Erythroblast (primary cell): ENCODE measurements around the gene TPSG1.
"Not testable (repeated sequence)": the region's sequence is repeated elsewhere in the genome, so short reads cannot be mapped to it uniquely, and the experiment has no call there.

Source experiments
- DNase-seq, 2 experiments: peaks; one replicate each; lab custom pipeline; 2025; lab: John Stamatoyannopoulos, UW
- GATA1 ChIP-seq: IDR thresholded peaks from 2 replicates; pipeline ENCODE4 v1.6.1; 2011; ENCODE audit warnings: low read depth, mild to moderate bottlenecking, control low read depth, low read length, moderate library complexity
- POLR2A ChIP-seq: IDR thresholded peaks from 2 replicates; pipeline ENCODE4 v1.6.1; 2011; ENCODE audit warnings: mild to moderate bottlenecking, low read length

The TPSG1 gene

GRCh38 chr16:1225051-1225451 lies at the start of gene TPSG1:
Gene TPSG1, minus strand, starts transcription at chr16:1225268. Its CDS starts 16 bp downstream, at chr16:1225252.
- TF ChIP-seq POLR2A: no peak
- no peak for TF ChIP-seq GATA1
- DNase-seq: no peak

DNA sequence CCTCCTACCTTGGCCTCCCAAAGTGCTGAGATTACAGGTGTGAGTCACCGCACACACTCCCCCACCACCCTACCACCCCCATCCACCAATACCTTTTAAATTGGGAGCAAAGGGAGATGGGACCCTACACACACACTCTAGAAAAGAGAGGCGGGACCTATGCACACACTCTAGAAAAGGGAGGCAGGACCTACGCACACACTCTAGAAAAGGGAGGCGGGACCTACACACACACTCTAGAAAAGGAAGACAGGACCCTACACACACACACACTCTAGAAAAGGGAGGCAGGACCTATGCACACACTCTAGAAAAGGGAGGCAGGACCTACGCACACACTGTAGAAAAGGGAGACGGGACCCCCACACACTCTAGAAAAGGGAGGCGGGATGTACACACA lies 49.7 kb upstream of the TPSG1 start:
- TF ChIP-seq POLR2A: no peak
- peak in 1 of 2 experiments; percentile 43 for DNase-seq

GRCh38 chr16:1273816-1274215 lies 48.7 kb upstream of the TPSG1 start:
- TF ChIP-seq GATA1 (no peak), POLR2A (no peak)
- no peak for DNase-seq

DNA sequence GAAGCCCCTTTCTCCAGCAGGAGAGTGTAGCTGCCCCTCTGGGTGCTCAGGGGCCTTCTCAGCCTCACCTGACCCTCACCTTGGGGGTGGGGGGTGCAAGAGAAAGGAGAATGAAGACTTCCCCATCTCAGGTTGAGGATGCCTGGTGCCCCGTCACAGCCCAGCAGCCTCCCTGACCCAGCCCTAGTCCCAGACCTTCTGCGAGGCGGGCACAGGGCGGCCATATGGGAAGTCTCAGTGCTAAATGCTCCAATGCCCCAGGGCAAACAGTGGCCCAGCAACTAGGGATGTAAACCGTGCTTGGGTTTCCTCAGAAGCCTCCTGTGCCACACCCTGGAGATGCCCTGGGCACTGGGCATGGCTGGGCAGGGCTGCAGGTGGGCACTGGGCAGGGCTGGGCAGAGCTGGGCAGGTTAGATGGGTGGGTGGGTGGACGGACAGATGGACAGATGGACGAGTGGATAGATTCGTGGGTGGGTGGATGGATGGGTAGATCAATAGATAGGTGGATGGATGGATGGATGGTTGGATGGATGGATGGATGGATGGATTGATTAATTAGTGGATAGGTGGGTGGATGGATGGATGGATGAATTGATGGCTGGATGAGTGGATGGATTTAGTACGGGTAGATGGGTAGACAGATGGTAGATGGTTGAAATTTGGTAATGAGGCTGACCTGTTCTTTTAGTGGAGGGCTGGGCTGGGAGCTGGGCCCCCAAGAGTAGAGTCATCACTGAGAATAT lies 47.6 kb upstream of the TPSG1 start:
- DNase-seq: no peak
- TF ChIP-seq POLR2A (no peak), GATA1 (no peak)

DNA sequence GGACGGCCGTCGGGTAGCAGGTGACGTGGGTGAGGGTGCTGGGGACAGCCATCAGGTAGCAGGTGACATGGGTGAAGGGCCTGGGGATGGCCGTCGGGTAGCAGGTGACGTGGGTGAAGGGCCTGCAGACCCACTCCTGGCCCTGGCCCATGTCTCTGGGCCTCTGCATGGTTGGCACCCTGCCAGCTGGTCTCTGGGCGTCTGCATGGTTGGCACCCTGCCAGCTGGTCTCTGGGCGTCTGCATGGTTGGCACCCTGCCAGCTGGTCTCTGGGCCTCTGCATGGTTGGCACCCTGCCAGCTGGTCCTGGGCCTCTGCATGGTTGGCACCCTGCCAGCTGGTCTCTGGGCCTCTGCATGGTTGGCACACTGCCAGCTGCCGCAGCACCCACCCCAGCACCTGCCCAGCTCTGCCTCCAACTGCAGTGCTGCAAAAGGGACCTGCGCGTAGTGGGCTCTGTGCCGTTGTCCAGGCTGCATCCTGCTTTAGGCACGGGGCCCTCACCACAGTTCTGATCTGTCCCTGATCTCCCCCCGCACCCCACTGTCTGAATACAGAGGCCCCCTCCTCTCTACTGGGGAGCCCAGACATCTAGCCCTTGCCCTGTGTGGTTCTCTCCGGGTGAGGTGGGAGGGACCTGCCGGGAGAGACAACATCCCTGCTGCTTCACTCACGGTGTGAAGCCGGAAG lies 46.8 kb upstream of the TPSG1 start:
- DNase-seq: peak; percentile 65 to 76

DNA sequence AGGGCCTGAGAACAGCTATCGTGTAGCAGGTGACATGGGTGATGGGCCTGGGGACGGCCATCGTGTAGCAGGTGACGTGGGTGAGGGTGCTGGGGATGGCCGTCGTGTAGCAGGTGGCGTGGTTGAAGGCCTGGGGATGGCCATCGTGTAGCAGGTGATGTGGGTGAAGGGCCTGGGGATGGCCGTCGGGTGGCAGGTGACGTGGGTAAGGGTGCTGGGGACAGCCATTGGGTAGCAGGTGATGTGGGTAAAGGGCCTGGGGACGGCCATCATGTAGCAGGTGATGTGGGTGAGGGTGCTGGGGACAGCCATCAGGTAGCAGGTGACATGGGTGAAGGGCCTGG lies 46.3 kb upstream of the TPSG1 start:
- no peak for DNase-seq
- no peak for TF ChIP-seq POLR2A
- no peak for TF ChIP-seq GATA1

DNA sequence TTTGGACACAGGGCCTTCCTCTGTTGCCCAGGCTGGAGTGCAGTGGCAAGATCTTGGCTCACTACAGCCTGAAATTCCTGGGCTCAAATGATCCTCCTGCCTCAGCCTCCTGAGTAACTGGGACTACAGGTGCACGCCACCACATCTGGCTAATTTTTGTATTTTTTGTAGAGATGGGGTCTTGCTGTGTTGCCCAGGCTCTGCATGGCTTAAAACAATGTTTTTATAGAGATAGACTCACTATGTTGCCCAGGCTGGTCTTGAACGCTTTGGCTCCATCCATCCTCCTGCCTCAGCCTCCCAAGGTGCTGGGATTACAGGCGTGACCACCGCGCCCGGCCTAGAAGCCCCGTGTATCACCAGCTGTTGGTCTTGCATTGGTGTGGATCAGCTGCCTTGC lies 44.4 kb upstream of the TPSG1 start:
- DNase-seq: not testable (repeated sequence)

GRCh38 chr16:1265826-1266225 lies 40.8 kb upstream of the TPSG1 start:
- no peak for DNase-seq
- TF ChIP-seq POLR2A: no peak
- no peak for TF ChIP-seq GATA1

DNA sequence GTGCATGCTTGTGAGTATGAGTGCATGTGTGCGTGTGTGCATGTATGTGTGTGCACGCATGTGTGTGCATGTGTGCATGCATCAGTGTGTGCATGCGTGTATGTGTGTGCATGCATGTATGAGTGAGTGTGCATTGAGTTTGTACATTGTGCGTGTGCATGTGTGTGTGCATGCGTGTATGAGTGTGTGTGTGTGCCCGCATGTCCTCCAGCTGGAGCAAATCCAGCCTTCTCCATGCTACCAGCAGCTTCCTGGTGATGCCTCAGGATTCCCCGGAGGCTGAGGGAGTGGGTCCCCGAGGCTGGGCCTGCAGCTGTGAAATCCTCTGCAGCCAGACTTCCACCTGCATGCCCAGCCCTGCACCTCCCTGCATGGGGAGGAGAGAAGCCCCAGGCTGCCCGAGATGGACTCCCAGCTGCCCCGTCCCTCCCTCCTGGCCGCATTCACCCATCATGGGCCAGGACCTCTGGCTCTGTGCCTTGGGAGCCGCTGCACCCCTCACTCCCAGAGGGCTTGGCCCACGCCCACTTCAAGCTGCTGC lies 40.1 kb upstream of the TPSG1 start:
- TF ChIP-seq POLR2A: no peak
- no peak for TF ChIP-seq GATA1
- no peak for DNase-seq

GRCh38 chr16:1264345-1265089 lies 39.4 kb upstream of the TPSG1 start:
- TF ChIP-seq GATA1 (no peak), POLR2A (no peak)
- no peak for DNase-seq

GRCh38 chr16:1263591-1264344 lies 38.7 kb upstream of the TPSG1 start:
- TF ChIP-seq GATA1: no peak
- no peak for TF ChIP-seq POLR2A
- no peak for DNase-seq

DNA sequence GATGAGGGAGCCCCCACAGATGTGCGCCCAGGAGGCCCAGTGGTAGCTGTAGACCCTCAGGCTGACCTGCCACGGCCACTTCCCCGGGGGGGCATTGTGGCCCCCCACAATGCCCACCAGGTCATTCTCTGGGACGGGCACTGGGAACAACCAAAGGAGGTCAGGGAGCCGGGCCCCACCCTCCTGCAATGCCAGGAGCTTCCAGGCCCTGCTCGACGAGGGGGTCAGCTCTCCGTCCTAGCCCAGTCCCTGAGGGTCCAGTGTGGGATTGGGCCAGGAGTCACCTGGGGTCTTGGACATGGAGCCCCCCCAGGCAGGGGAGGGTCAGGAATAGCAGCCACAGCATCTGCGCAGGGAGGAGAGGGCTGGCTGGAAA lies 37.8 kb upstream of the TPSG1 start:
- no peak for TF ChIP-seq GATA1
- DNase-seq: no peak

DNA sequence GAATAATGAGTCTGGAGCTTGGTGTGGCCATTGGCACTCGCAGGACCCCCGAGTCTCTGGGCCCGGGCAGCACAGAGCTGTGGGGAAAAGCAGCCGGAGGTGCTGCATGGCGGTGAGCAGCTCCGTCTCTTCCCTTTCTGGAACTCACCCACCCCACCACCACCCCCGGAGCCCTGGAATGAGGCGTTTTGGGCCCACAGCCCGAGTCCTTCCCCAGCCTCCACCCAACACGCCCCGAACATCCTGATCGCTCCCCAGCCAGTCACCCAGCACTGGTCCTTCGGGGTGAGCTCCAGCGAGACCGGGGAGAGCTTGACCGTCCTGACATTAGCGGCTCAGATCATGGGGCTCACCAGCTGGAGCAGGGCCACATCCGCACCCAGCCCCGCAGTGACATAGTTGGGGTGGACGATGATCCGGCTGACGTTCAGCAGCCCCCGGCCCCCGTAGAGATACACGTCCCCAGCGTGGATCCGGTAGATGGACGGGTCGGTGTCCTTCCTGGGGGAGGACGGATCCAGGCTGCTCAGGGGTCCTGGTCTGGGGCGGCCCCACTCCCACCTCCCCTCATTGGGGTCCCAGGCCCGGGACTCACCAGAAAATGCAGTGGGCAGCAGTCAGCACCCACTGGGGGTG lies 37.3 kb upstream of the TPSG1 start:
- TF ChIP-seq POLR2A: no peak
- TF ChIP-seq GATA1: no peak
- no peak for DNase-seq
